ENCODE data around the gene OR2G3.

Gene OR2G3

DNA sequence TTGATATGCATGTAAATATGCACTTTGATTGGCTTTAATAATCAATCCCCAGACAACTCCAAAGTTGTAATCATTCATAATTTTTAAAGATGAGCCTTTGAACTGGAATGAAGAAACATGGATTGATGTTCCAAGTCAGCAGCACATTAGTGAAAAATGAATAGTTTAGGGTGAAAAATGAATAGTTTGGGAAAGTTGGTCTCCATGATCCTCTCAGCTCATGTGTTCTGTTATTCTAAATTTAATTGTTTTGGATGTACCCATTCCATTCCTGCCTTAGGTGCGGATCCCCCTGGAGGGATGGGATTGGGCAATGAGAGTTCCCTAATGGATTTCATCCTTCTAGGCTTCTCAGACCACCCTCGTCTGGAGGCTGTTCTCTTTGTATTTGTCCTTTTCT is at the start of gene OR2G3:
OR2G3 (plus strand) TSS at position 301 of the 400 bp plus-strand sequence; CDS start at position 301, 0 bp downstream.
- no peak for DNase-seq (ENCODE audit: low spot score)

DNA sequence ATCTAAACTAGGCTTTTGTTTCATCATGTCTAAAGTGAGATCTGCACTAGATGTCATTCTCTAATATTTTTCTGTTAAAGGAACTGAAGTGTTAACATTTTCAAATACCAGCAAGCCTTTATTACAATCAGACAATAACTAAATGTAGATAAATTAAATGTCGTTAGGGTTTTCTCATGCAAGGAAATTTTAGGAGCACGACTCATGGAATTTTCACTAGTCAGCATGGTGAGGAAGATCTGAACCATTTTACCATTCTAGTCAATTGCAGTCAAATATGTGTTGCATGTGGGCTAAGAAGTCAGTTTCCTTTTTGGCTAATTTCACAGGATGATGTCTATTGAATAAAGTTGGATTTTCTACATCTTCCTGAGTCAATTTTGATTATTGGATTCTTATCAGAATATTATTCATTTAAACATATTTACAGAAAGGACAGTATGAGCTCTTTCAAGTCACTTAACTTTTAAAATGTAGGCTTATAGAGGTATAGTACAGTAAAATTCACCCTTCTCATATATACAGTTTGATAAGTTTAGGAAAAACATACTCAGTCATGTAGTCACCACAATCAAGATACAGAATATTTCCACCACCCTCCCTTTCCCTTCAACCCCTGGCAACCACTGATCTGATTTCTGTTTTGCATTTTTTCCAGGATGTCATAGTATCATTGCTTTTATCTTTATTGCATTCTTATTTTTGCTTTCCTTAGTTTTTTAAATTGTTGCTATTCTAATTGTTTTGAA is 47.3 kb upstream of the OR2G3 start:
- DNase-seq (ENCODE audit: low spot score), result no peak

GRCh38 chr1:247561711-247562110 is 43.7 kb upstream of the OR2G3 start:
- DNase-seq (ENCODE audit: low spot score), result no peak

- no peak for DNase-seq (ENCODE audit: low spot score)
Observed at GRCh38 chr1:247562198-247562597, 43.2 kb upstream of the OR2G3 start.

DNA sequence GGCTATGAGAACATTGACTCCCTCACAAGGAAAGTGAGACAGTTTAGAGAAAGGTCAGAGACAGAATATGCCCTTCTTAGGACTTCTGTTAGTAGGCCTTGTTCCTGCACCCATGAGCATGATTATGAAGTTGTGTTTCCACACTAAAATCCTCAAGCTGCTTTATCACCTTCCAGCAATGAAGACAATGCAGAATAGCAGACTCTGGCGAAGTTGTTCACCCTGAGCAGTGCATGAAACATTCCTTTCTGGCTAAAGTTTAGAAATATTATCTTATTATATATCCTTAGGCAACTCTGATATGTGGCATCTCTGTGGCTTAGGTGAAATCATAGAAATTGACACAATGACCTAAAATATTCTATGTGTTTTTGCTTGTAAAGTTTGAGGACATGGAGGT is 31.1 kb upstream of the OR2G3 start:
- DNase-seq (ENCODE audit: low spot score), result no peak

GRCh38 chr1:247574664-247575063 is 30.7 kb upstream of the OR2G3 start:
- DNase-seq (ENCODE audit: low spot score), result no peak

GRCh38 chr1:247576514-247576913 is 28.9 kb upstream of the OR2G3 start:
- peak; percentile 7 for DNase-seq (ENCODE audit: low spot score)

- no peak for DNase-seq (ENCODE audit: low spot score)
Observed at GRCh38 chr1:247578946-247579460, 26.4 kb upstream of the OR2G3 start.

GRCh38 chr1:247588060-247588459 is 17.3 kb upstream of the OR2G3 start, which contains the start of gene OR2G2:
Gene OR2G2 (plus strand): TSS chr1:247588360. CDS start chr1:247588360, 0 bp downstream.
- no peak for DNase-seq (ENCODE audit: low spot score)

- DNase-seq (ENCODE audit: low spot score), result no peak
Observed at GRCh38 chr1:247613405-247613804, 8.0 kb downstream of the OR2G3 start.

DNA sequence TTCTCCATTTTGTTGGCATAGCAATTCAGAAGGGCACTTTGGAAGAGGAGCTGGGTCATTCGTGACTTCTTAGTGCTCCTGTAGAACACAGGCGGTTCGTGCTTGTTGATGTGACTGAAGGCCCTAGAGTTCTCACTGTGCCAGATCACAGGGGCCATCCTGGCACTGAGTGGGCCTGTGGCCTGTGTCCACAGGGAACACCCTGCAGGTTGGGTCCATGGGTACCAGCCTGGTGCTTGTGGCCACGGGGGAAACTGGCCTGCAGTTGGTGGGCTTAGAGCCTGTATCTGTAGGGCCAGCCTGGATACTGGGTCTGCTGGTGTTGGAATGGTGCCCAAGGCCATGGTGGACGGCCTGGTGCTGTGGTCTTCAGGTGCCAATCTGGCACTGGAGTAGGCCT is 9.2 kb downstream of the OR2G3 start:
- no peak for DNase-seq (ENCODE audit: low spot score)

DNA sequence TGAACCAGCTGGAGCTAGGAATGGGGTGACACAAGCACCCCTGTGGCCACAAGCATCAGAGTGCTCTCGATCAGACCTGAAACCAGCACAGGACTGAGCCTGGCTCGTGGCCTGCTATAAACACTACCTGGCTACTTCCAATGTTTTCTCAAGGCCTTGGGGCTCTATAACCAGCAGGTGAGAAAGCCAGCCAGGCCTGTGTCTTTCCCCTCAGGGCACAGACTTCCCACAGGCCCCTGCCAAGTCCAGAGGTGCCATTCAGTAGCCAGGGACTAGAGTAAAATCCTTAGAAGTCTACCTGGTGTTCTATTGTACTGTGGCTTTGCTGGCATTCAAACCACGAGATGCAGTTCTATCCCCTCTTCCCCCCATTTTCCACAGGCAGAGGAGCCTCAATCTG is 22.6 kb downstream of the OR2G3 start:
- DNase-seq (ENCODE audit: low spot score), result no peak

DNA sequence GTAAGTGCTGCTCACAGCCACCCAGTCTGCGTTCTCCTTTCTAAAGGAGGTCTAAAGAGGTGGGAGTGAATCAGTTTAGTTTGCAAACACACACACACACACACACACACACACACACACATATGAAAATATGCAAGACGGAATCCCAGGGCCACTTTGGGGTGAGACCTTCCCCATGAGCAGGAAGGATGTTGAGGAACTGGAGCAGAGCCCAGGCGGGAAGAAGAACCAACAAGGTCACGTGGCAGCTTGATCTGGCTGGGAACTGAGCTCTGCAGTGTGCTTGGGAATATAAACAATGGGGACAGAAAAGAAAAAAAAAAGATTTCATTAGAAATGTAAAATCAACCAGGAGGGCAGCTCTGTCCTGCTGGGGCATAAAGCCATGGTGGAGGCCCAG is 32.6 kb downstream of the OR2G3 start:
- DNase-seq (ENCODE audit: low spot score), result no peak

GRCh38 chr1:247638781-247639180 is 33.4 kb downstream of the OR2G3 start:
- DNase-seq (ENCODE audit: low spot score), result no peak

- DNase-seq (ENCODE audit: low spot score), result peak; percentile 68
Observed at GRCh38 chr1:247639381-247639981, 34.1 kb downstream of the OR2G3 start.

GRCh38 chr1:247642742-247643141 is 37.4 kb downstream of the OR2G3 start:
- no peak for DNase-seq (ENCODE audit: low spot score)

DNA sequence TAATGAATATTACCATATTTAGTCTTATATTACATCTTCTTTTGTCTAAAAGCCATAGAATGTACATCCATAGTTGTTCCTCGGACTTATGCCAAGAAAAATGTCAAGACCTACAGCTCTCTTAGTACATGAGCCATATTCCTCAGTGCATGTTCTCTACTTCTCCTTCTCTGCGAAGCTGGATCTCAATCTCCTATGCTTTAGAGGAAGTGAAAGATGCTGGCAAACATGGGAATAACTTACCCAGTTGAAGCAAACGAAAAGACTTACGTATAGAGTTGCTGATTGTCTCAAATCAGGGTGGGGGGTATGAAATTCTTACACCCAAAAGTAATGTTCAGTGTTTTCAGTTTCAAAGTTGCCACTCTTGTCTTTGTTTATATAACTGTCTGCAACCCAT is 41.5 kb downstream of the OR2G3 start:
- peak; percentile 21 for DNase-seq (ENCODE audit: low spot score)

DNA sequence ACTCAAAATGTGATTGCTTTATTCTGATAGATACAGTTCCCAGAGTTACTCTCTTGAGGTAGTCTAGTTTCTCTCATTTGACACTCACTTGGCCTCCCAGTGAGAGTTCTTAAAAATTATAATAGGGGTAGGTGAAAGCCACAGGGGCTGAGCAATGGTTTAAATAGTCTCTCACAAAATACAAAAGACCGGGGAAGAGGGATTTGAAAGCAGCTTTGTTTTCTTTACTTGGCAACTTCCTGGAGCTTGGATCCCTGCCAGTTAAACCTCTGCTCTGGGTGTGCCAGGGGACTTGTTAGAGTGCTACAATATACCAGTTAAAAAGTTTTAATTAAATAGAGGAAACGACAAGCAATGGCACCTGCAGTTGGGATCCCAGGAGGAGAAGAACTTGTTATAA is 42.5 kb downstream of the OR2G3 start:
- DNase-seq (ENCODE audit: low spot score), result peak; percentile 15

DNA sequence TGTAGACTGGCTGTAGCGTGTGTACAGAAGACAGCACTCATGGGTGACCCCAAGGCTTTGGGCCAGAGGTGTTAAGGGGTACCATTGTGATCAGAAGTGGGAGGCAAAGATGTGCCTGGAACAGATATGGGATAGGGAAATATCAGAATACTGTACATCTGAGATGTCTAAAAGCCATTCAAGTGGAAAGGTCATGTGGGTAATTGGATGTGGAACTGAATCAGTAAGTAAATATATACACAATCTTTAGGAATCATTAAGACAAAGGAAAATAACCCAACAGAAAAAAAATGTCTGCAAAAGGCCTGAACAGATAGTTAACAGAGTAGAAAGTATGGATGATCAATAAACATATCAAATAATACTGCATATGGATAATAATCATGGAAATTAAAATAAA is 47.7 kb downstream of the OR2G3 start:
- DNase-seq (ENCODE audit: low spot score), result no peak
